ENCODE measurements around the gene NUDT17.

DNA sequence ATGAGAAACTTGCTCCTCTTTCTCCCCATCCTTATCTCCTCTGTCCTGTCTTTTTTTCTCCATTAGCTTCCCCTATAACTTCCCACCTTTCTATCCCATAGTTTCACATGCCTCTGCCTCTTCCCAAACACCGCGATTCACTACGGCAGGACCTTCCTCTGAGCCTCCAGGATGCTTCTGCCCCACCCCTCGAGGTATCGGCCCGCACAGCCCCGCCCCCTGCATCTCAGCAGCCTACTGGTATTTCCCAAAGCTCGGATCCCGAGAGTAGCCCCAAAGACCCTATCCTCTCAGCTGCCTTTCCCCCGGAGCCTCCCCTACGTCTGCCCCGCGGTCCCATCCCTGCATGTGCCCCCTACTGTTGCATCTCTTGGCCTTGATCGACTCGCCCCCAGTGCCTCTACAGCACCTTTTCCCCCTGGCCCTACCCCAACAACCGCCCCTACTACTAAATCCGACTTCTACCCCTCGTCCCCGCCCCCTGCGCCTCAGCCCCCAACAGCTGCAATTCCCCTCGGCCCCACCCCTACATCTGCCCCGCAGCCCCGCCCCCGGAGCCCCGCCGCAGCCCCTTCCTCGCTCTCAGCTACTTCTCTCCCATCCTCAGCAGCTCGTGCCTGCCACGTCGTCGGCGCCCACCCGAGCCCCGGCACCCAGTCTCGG is 12.9 kb downstream of the NUDT17 start:
- no peak for TF ChIP-seq POLR2A (IDR thresholded peaks at IDR 0.05)
- TF ChIP-seq EP300 (IDR thresholded peaks at IDR 0.05), result no peak

Measured in stomach (tissue), 4 donors.